GM21723 (cell line): Measurements from ENCODE around the gene YIF1A.

Experiments used
- ATAC-seq: cut with Tn5 transposase; IDR thresholded peaks from one replicate; pipeline ENCODE4 v1.9.1; 2021; ENCODE audit warnings: mild to moderate bottlenecking, moderate library complexity; ENCODE audit not compliant: unreplicated experiment

The YIF1A gene

GRCh38 chr11:66248903-66249302 lies 40.0 kb downstream of the YIF1A start:
- no peak for ATAC-seq

- ATAC-seq: no peak
Measured at GRCh38 chr11:66247801-66248200, 41.1 kb downstream of the YIF1A start.

GRCh38 chr11:66247295-66247694 lies 41.6 kb downstream of the YIF1A start:
- no peak for ATAC-seq

GRCh38 chr11:66243782-66244535 lies 45.0 kb downstream of the YIF1A start:
- ATAC-seq: no peak

GRCh38 chr11:66242095-66242765 lies 46.7 kb downstream of the YIF1A start:
- ATAC-seq: no peak

- ATAC-seq: no peak
Measured at GRCh38 chr11:66240781-66241136, 48.2 kb downstream of the YIF1A start.

GRCh38 chr11:66239998-66240780 lies 48.8 kb downstream of the YIF1A start:
- ATAC-seq: no peak

- no peak for ATAC-seq
Measured at GRCh38 chr11:66239511-66239910, 49.4 kb downstream of the YIF1A start.

- ATAC-seq: no peak
Measured at GRCh38 chr11:66238786-66239413, 50.0 kb downstream of the YIF1A start.

GRCh38 chr11:66237867-66238266 lies 51.1 kb downstream of the YIF1A start:
- no peak for ATAC-seq

GRCh38 chr11:66235141-66235540 lies 53.8 kb downstream of the YIF1A start:
- ATAC-seq: no peak
